ENCODE data around the gene PAXX.
"Not testable (repeated sequence)": the region's sequence is repeated elsewhere in the genome, so short reads cannot be mapped to it uniquely, and the experiment has no call there.

PAXX gene

DNA sequence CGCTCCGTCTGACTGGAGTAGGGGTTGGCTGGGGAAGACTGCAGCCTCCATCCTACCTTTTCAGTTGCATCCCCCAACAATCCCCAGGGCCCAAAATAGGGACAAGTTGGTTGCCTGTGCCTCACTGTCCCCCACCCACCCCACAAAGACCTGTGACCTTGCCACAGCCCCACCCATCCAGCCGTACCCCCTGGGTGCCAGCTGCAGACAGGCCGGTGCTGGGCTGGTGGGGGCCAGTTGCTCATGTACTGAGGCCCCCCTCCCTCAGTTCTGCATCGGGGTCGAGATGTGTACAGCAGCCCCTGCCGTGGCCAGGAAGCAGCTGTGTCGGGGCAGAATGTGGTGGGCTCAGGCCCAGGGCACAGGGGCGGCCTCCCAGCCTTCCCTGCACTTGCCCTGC, 9.1 kb upstream of the PAXX start:
- DNase-seq (ENCODE audit: low spot score): no peak

DNA sequence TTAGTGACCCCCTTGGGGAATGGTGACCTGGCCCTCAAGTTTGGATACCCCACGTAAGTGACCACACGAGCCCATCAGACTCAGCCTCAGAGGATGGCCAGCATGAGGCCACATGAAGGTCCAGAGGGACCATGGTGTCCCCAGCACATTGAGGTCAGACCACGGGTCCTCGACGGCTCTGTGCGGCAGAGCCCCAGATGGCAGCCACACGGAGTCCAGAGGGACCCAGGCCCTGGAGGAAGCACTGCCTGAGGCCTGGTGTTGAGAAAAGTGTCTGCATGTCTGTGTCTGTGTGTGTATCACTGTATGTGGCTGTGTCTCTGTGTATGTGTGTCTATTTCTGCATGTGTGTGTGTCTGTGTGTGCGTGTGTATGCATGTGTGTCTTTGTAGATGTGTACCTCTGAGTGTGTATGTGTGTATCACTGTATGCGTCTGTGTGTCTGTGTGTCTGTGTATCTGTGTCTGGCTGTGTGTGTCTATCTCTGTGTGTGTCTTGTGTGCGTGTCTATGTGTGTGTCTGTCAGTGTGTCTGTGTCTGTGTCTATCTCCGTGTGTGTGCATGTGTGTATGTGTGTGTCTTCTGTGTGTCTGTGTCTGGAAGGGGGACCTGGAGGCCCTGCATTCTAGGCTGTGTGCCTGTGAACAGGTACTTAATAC, 8.4 kb upstream of the PAXX start:
- no peak for DNase-seq (ENCODE audit: low spot score)

DNA sequence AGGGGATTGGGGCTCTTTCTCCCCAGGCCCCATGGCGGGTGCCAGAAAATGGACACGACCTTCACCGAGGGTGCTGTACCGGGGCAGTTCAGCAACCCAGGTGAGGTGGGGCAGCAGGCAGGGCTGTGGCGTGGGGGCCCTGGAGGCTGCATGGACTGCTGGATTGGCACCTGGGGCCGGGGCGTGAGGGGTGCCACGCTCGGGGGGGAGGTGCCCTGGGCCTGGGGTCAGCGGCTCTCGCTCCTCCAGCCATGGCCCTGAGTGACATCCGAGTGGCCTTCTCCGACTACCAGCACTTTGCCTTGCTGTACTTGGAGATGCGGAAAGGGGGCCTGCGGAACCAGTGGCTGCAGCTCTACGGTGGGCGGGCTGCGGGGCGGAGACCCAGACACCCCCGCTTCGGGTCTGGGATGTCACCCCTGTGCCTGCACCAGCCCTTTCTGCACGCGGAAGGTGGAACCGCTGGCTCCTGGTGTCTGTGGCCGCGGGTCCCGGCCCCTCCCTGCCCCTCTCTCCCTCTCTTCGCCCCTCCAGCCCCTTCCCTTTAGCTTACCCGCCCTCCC, 7.7 kb upstream of the PAXX start:
- DNase-seq (ENCODE audit: low spot score): no peak

DNA sequence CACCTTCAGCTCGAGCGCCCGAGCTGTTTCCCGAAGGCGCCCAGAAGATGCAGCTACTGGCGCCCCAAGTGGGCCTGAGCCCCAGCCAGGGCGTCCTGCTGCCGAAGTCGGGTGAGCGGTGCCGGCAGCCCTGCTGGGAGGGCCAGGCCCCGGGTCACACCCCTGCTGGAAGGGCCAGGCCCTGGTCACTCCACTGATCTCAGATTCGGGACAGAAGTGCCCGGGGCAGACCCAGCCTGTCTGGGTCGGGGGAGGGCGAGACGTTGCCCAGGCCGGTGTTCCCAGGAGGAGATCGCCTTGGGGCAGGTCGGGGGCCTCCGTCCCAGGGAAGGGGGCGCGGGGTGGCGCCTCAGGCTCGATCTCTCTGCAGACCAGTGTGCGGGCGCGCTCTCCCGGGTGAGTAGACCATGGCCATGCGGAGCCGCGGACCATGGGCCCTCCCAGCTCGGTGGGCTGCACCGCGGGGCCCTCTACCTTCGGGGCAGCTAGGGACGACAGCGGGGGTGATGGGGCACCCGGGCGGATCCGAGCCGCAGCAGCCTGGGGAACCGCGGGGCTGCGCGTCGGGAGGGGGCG, 7.1 kb upstream of the PAXX start:
- DNase-seq (ENCODE audit: low spot score): no peak

DNA sequence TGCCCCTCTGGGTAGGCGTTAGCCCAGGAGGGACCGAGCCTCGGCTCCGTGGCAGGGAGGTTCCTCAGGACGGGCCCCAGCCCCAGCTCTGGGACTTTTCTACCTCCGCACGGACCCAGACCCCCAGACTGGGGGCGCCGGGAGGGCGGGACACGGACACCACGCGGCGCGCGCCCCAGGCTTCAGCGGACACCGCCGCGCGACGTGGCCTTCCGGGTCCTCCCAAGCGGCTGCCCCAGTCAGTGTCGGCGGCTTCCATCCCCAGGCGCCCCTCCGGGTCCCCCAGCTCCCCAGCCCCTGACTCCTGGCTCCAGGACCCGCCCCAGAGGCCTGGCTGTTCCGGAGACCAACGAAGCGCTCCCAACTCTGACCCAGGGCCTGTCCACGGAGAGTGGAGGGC, 6.4 kb upstream of the PAXX start:
- DNase-seq (ENCODE audit: low spot score): no peak

DNA sequence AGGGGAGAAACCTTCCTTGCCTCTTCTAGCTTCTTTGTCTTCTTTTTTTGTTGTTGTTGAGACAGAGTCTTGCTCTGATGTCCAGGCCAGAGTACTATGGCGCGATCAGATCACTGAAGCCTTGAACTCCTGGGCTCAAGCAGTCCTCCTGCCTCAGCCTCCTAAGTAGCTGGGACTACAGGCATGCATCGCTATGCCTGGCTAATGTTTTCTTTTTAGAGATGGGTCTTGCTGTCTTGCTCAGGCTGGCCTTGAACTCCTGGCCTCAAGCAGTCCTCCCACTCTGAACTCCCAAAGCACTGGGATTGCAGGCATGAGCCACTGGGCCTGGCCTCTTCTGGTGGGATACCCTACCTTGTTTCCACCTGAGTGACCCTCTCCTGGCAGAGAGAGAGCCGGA, 3.4 kb upstream of the PAXX start:
- DNase-seq (ENCODE audit: low spot score): no peak

DNA sequence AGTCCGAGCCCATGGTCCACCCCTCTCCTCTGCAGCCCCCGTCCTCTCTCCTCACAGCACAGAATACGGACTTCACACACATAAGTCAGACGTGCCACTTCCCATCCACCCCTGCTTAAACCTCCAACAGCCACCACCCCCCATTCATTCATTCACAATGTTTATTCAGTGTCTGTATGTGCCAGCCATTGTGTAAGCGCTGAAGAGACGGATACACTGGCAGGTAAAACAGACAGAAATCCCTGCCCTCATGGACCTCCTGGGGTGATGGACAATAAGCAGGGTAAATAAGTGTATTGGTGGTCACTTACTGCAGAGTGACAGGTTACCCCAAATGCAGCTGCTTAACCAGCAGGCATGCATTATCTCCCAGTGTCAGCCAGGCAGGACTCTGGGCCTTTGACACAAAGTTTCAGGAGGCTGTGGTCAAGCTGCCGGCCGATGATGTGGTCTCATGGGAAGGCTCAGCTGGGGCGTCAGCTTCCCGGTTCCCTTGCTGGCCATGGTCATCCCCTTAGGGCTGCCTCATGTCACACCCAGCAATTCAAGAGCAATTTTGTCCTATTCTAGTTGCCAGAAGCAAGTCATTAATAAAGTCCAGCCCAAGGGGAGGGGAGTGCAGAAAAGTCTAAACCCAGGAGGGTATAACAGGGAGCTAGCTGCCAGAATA, 1.8 kb upstream of the PAXX start:
- no peak for DNase-seq (ENCODE audit: low spot score)

DNA sequence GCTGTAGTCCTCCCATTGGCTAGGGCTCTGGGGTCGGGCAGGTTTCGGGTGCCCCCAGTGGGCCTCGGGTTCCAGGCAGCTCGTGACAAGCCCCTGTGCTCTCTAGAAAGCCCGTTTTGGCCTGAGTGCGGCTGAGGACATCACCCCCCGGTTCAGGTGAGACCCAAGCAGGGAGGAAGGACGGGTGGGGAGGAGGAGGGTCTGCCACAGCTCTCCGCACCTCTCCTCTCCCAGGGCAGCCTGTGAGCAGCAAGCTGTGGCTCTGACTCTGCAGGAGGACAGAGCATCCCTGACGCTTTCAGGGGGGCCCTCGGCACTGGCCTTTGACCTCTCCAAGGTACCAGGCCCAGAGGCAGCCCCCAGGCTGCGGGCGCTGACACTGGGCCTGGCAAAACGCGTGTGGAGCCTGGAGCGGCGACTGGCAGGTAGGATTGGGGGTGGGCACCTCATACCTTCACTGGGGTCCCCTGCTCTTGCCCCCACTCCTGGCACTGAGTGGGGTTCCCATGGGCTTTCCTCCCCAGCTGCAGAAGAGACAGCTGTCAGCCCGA, 672 bp downstream of the PAXX start:
- no peak for DNase-seq (ENCODE audit: low spot score)

DNA sequence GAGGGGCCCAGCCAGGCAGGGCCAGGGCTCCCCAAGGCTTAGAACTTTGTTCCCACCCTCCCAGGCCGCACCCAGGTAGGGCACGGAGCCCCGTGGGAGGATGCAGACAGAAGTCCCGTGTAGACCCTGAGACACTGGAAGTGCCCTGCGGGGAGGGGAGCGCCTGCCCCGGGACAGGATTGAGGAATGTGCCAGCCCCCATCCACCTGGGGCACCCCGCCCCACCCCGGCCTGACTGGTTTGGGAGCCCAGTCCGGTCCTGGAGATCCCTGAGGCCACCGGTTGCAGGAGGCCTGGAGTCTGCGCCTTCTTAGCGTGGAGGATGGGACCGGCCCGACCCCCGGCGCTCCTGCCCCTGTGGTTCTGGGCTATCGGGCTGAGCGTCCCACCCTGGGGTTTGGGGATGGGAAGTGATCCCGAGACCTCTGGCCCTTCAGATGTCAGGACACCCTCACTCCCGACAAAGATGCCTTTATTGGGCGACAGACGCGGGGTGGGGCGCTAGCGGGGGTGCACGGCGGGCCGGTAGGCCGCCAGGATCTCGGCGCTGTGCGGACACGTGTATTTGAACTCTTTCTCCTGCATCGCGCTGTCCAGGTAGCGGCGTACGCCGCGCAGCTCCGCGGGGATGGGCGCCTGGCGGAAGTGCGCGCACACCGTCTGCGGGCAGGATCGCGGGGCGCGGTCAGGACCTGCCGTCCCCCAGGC, 2.1 kb downstream of the PAXX start:
- no peak for DNase-seq (ENCODE audit: low spot score)

DNA sequence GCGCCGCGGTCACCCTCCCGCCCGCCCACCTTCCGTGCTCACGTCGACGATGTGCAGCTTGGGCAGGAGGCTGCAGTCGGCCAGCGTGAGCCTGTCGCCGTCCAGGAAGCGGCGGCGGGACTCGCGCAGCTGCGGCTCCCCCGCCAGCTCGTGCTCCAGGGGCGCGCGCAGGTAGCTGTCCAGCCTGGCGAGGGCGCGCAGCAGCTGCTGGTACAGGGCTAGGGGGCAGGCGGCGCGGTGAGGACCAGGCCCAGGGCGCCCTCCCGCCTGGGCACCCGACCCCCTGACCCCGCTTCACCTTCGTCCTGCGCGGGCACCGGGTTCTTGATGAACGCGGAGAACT, 2.6 kb downstream of the PAXX start:
- no peak for DNase-seq (ENCODE audit: low spot score)

DNA sequence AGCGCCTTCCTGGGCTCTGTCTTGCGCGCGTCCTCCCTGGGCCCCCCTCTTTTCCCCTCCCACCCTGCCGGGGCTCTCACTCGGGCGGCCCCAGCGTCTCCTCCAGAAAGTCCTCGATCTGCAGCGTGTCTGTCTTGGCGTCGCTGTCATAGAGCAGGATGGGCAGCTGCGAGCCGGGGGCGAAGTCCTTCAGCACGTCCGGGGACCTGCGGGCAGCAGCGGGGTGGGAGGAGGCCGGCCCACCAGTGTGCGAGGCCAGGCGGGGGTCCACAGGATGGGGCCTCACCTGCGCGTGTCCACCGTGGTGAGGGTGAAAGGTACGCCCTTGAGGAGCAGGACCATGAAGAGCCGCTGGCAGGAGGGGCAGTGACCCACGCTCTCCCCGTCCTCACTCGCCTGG, 3.1 kb downstream of the PAXX start:
- DNase-seq (ENCODE audit: low spot score): no peak

DNA sequence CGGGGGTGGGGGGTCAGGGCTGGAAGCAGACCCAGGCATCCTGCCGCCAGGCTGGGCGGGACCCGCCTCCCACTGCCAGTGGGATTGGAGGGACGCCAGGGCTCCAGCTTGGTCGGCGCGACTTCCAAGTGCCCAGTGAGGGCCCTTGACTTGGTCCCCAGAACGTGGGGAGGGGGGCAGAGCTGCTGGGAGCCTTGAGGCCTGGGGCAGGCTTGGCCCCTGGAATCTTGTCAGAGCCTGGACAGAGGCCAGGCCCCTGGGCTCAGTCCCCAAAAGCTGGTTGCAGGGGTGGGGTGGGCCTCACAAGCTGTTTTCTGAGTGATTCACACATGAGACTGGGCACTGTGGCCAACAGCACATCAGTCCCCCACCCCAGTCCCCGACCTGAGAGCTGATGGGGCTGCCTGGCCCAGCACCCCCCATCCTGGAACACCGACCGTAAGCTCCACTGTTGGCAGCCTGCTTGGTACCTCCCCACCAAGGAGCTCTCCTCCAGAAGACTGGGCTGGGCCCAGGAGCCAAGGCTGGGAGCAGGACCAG, 3.6 kb downstream of the PAXX start:
- no peak for DNase-seq (ENCODE audit: low spot score)

DNA sequence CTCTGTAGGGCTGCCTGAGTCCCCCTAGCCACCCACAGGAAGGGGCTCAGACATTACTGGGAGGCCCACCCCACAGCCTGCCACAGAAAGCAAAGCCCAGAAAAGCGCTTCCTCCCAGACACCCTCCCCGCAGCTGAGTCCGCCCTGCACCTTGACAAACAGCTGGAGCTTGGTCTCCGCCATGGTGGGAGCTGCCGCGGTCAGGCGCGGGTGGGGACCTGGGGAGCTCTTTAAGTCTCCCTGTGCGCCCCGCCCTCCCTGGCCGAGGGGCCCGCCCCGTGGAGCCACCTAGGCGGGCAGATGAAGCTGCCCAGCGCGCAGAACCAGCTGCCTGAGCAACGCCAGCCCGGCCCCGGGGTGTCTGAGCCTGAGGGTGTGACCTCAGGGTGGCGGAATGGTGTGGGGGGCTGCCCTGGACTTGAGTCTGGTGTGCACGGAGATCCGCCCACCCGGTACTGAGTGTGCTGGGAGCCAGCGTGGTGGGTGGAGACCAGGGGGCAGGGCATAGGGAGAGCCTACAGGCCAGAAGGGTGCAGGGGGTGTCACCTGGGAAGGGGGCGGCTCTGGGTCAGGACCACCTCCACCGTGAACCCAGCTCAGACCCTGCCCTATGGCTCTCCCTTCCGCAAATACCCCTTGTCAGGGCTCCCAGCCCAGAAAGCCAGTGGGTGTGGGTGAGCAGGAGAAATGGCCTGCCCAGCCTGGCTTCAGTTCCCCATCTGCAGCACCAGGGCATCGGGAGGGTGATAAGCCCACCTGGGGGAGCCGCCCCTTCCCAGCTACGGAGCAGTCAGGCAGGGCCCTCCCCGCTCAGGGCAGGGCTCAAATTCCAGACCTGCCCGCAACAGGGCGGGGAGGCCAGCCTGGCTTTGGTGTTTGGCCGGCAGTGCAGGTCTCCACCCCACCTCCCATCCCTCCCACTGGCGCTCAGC, 4.4 kb downstream of the PAXX start, which contains the start of gene CLIC3:
Gene CLIC3, minus strand, starts transcription at position 208 of the 932 bp plus-strand sequence. Its CDS starts 25 bp downstream, at position 183.
- DNase-seq (ENCODE audit: low spot score): no peak

DNA sequence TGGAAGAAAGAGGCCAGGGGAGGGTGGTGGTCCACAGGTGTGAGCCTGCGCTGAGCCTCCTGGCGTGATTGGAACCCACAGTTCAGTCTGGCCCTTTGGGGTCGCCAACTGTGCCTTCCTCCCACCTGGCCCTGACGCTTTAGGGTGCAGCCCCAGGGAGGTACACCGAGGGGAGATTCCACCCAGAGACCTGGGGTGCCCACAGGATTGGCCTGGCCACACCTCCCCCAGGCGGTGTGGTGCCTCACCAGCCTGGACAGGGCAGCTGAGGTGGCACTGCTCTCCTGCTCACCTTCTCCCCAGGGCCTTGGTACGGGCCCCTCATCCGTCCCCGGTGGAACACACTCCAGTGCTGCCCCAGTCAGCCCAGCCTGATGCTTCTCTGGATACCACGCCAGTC, 5.1 kb downstream of the PAXX start:
- no peak for DNase-seq (ENCODE audit: low spot score)

DNA sequence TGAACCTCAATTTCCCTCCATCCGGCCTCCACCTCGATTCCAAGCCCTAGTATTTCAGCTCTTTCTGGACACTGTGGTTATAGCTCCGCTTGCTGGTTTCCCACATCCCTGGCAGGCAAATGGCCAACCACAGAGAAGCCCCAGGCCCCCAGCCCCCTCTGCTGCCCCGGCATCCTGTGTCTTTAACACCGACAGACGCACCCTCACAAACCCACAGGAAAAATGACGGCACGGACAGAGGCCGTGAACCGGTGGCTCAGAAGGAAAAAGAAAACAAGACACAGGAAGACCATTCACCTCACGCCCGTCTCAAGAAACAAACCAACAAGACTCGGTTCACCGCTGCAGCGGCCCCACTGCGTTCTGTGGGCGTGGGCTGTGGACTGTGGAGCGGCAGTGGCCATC, 5.6 kb downstream of the PAXX start:
- DNase-seq (ENCODE audit: low spot score): peak; percentile 46

DNA sequence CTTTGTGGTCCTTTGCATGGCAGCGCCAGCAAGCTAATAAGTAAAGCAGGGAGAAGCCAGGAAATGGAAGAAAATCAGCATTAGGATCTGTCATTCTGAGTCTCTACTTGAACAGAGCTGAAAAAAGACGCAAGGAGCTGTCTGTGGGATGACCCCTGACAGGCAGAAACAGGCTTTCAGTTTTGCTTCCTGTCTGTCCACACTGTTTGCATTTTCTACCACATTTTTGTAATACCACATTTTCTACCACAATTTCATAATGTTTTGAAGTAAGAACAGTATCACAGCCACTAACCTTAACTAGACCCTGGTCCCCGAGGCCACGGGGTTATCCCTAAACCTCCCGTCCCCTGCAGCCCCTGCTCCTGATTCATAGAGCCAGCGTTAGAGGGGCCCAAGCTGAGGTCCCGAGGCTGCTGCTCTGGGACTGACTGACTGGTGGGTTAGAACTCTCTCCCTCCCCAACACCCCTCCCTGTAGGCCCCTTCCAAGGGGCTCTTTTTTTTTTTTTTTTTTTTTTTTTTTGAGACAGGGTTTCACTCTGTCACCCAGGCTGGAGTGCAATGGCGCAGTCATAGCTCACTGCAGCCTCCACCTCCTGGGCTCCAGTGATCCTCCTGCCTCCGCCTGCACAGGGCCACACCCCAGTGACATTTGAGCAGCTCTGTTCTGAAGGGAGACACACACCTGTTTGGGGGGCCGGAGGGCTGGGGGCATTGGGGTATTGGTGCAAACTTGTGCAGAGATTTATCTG, 8.1 kb downstream of the PAXX start:
- no peak for DNase-seq (ENCODE audit: low spot score)

DNA sequence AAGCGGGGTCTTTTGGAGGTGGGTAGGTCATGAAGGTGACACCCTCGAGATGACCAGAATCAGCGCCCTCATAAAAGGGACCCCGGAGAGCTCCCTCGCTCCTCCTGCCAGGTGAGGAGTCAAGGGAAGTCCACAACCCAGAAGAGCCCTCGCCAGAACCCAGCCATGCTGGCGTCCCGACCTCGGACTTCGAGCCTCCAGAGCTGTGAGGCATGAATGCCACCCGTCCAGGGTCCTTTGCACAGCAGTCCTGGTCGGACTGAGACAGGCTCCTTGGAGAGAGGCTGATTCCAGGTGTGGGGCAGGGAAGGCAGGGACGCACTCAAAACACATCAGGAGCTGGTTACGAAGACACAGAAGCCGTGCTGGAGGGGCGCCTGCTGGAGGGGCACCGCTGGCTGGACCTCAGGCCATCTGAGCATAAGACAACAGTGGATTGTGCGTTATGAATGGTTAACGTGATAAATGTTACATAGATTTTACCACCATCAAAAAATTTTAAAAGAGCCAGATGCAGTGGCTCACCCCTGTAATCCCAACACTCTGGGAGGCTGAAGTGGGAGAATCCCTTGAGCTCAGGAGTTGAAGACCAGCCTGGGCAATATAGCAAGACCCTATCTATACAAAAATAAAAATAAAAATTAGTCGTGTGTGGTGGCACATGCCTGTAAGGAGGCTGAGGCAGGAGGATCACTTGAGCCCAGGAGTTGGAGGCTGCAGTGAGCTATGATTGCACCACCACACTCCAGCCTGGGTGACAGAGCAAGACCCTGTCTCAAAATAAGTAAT, 9.8 kb downstream of the PAXX start:
- DNase-seq (ENCODE audit: low spot score): no peak

DNA sequence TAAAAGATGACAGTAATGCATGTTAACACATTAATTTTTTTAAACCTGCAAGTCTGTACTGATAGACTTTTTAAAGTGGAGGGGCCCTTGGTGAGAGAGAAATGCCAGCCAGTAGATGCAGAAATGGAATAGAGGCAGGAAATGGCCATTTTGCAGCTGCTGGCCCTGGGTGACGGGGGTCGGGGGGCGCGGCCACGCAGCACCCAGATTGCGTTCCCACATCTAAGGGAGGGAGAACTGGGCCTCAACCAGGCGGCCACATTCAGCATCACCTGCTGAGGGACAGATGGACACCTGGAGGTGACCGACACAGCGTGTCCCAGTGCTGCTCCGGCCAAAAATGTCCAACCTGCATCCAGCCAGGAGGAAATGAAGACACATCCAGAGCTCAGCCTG, 10.4 kb downstream of the PAXX start:
- DNase-seq (ENCODE audit: low spot score): no peak

DNA sequence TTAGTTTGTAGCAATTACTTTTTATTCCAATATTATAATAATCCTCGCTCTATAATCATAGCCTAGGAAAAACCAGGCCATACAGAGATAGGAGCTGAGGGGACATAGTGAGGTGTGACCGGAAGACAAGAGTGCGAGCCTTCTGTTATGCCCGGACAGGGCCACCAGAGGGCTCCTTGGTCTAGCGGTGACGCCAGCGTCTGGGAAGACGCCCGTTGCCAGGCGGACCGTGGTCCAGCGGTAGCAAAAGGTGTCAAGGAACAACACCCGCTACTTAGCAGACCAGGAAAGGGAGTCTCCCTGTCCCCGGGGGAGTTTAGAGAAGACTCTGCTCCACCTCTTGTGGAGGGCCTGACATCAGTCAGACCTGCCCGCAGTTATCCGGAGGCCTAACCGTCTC, 12.1 kb downstream of the PAXX start:
- not testable (repeated sequence) for DNase-seq (ENCODE audit: low spot score)
